Activated naive CD8-positive, alpha-beta T cell treated with anti-CD3 and anti-CD28 coated beads, Interleukin-2, amount 50 U/mL, for 16 hours (primary cell): ENCODE data around the gene SIRT7.

Experiments
- DNase-seq: peaks from one replicate; pipeline ENCODE4 v3.0.0-alpha.2; 2020; ENCODE audit warnings: low read depth, low spot score

SIRT7 gene

GRCh38 chr17:81933178-81933699 is 15.3 kb upstream of the SIRT7 start:
- DNase-seq, result no peak

GRCh38 chr17:81932333-81932983 is 14.5 kb upstream of the SIRT7 start:
- DNase-seq, result no peak

GRCh38 chr17:81931557-81932332 is 13.8 kb upstream of the SIRT7 start:
- DNase-seq, result no peak

GRCh38 chr17:81931189-81931556 is 13.2 kb upstream of the SIRT7 start:
- DNase-seq, result no peak

- DNase-seq, result no peak
These were observed 12.5 kb upstream of the SIRT7 start for GRCh38 chr17:81930142-81931125.

GRCh38 chr17:81929253-81930141 is 11.5 kb upstream of the SIRT7 start:
- no peak for DNase-seq

- DNase-seq, result no peak
These were observed 10.7 kb upstream of the SIRT7 start for GRCh38 chr17:81928544-81929252.

- DNase-seq, result peak; percentile 71
These were observed 9.9 kb upstream of the SIRT7 start, which contains the start of gene MAFG for GRCh38 chr17:81927653-81928543. Gene MAFG (minus strand): TSS chr17:81927735. CDS start chr17:81923185, 4,550 bp downstream.

GRCh38 chr17:81927152-81927652 is 9.2 kb upstream of the SIRT7 start:
- no peak for DNase-seq

GRCh38 chr17:81926451-81927151 is 8.6 kb upstream of the SIRT7 start:
- peak; percentile 34 for DNase-seq

GRCh38 chr17:81925860-81926450 is 8.0 kb upstream of the SIRT7 start:
- DNase-seq, result no peak

GRCh38 chr17:81924557-81925532 is 6.9 kb upstream of the SIRT7 start:
- DNase-seq, result no peak

- no peak for DNase-seq
These were observed 5.6 kb upstream of the SIRT7 start for GRCh38 chr17:81923302-81924260.

- no peak for DNase-seq
These were observed 4.8 kb upstream of the SIRT7 start for GRCh38 chr17:81922566-81923301.
